Tibial nerve (tissue), 4 donors: ENCODE measurements around the gene HEMK1. TPM values are rescaled to one million over a fixed set of nuclear protein-coding genes. Genes with fewer than 3 reads are reported as not detected.

Experiments
- DNase-seq, 2 donors: peaks; one replicate each; pipeline ENCODE4 v3.0.0-alpha.2; 2019; ENCODE audit warnings: low spot score in 2 of 2
- H3K27ac ChIP-seq, 4 donors: fragments of 200-600 bp; sonication (generic) in 3 of 4; one replicate each; pipeline ENCODE4 v1.5.1; 2017 to 2019; ENCODE audit warnings: mild to moderate bottlenecking in 1 of 4
- H3K27me3 ChIP-seq, 2 donors: fragments of 200-600 bp; sonication (generic) in 1 of 2; one replicate each; pipeline versions ENCODE4 v1.5.1 to v1.6.0; 2017 to 2019
- H3K36me3 ChIP-seq, 3 donors: fragments of 200-600 bp; sonication (generic); one replicate each; pipeline ENCODE4 v1.5.1; 2018 to 2019
- H3K4me1 ChIP-seq, 4 donors: fragments of 200-600 bp; sonication (generic) in 3 of 4; one replicate each; pipeline ENCODE4 v1.5.1; 2017 to 2019
- H3K4me3 ChIP-seq, 4 donors: fragments of 200-600 bp; sonication (generic) in 3 of 4; one replicate each; pipeline ENCODE4 v1.5.1; 2017 to 2019; ENCODE audit warnings: mild to moderate bottlenecking in 1 of 4, moderate library complexity in 1 of 4
- H3K9me3 ChIP-seq, 4 donors: fragments of 200-600 bp; sonication (generic) in 3 of 4; one replicate each; pipeline ENCODE4 v1.5.1; 2017 to 2019
- CTCF ChIP-seq, 5 experiments: fragments of 200-600 bp in 3 of 5; fragments of 450-650 bp in 2 of 5; sonication (generic) in 3 of 5; IDR thresholded peaks; one replicate each; pipeline ENCODE4 v1.5.1; 2016 to 2019; ENCODE audit warnings: antibody characterized with exemption in 5 of 5, mild to moderate bottlenecking in 3 of 5, moderate library complexity in 2 of 5
- EP300 ChIP-seq, 2 donors: sonication (generic); formaldehyde crosslinking; IDR thresholded peaks; one replicate each; pipeline ENCODE4 v1.6.1; 2017; ENCODE audit warnings: antibody characterized with exemption in 2 of 2, mild to moderate bottlenecking in 1 of 2
- POLR2A ChIP-seq, 2 donors: fragments of 450-650 bp; IDR thresholded peaks; one replicate each; pipeline ENCODE4 v1.6.1; 2017; ENCODE audit warnings: antibody characterized with exemption in 2 of 2, mild to moderate bottlenecking in 2 of 2, moderate library complexity in 2 of 2
- WGBS, 2 donors: methylation state at CpG; one replicate each; pipeline ENCODE4 v1.1.5; 2018; 5-methylcytosine and 5-hydroxymethylcytosine counted together
- total RNA-seq, 4 donors: library from RNA; depleted of rRNA; stranded (reverse); fragments of >200 nt; gene quantifications; one replicate each; pipeline ENCODE4 v1.1.0, GENCODE V29; 2016

HEMK1 gene
- total RNA-seq, 4 donors from 2014 or later = 6.9 to 10.2 (median 8.8) TPM

- Histone ChIP-seq H3K36me3 (peaks cover 0 to 40% (median 0%) of the 10 kb centered on the region in 3 donors), H3K4me3 (no peak overlapping the region), H3K27me3 (no peaks in the 10 kb centered on the region), H3K9me3 (no peaks in the 10 kb centered on the region), H3K4me1 (peaks cover 0 to 11% (median 6%) of the 10 kb centered on the region in 4 donors), H3K27ac (no peak overlapping the region)
- 86 to 91% methylated on average over 5 to 6 of the region's 6 CpGs for WGBS, 2 donors
- TF ChIP-seq CTCF (IDR thresholded peaks at IDR 0.05) (no peak), POLR2A (IDR thresholded peaks at IDR 0.05) (no peak), EP300 (IDR thresholded peaks at IDR 0.05) (no peak)
- no peak for DNase-seq
These were observed 16.8 kb downstream of the HEMK1 start for GRCh38 chr3:50585919-50586762.

GRCh38 chr3:50586763-50587070 lies 17.4 kb downstream of the HEMK1 start:
- Histone ChIP-seq H3K27ac (no peak overlapping the region), H3K36me3 (peaks cover 0 to 34% (median 0%) of the 10 kb centered on the region in 3 donors), H3K4me3 (no peak overlapping the region), H3K4me1 (peaks cover 0 to 17% (median 10%) of the 10 kb centered on the region in 4 donors), H3K9me3 (no peaks in the 10 kb centered on the region), H3K27me3 (no peaks in the 10 kb centered on the region)
- WGBS, 2 donors = 71 to 73% methylated on average over 3 of the region's 3 CpGs
- no peak for DNase-seq
- TF ChIP-seq POLR2A (IDR thresholded peaks at IDR 0.05) (no peak), CTCF (IDR thresholded peaks at IDR 0.05) (no peak), EP300 (IDR thresholded peaks at IDR 0.05) (no peak)

- Histone ChIP-seq H3K27me3 (no peaks in the 10 kb centered on the region), H3K27ac (no peak overlapping the region), H3K4me1 (peaks cover 0 to 24% (median 14%) of the 10 kb centered on the region in 4 donors), H3K9me3 (no peaks in the 10 kb centered on the region), H3K36me3 (peaks cover 0 to 28% (median 0%) of the 10 kb centered on the region in 3 donors), H3K4me3 (no peak overlapping the region)
- 88 to 90% methylated on average over 6 of the region's 6 CpGs for WGBS, 2 donors
- no peak for DNase-seq
- no peak for TF ChIP-seq POLR2A (IDR thresholded peaks at IDR 0.05)
- TF ChIP-seq CTCF (IDR thresholded peaks at IDR 0.05) = no peak
- TF ChIP-seq EP300 (IDR thresholded peaks at IDR 0.05) = no peak
These were observed 18.1 kb downstream of the HEMK1 start for GRCh38 chr3:50587373-50587772.

GRCh38 chr3:50587806-50588758 lies 18.8 kb downstream of the HEMK1 start:
- no peak overlapping the region for H3K4me3 ChIP-seq
- peaks cover 0 to 21% (median 0%) of the 10 kb centered on the region in 3 donors for H3K36me3 ChIP-seq
- no peak overlapping the region for H3K27ac ChIP-seq
- TF ChIP-seq CTCF (IDR thresholded peaks at IDR 0.05) = no peak
- no peak for TF ChIP-seq EP300 (IDR thresholded peaks at IDR 0.05)
- no peak for TF ChIP-seq POLR2A (IDR thresholded peaks at IDR 0.05)
- no peaks in the 10 kb centered on the region for H3K9me3 ChIP-seq
- peaks cover 0 to 30% (median 20%) of the 10 kb centered on the region in 4 donors for H3K4me1 ChIP-seq
- no peaks in the 10 kb centered on the region for H3K27me3 ChIP-seq
- no peak for DNase-seq
- 48 to 65% methylated on average over 16 to 17 of the region's 17 CpGs for WGBS, 2 donors
